ENCODE measurements around the gene MED16. TPM values are rescaled to one million over a fixed set of nuclear protein-coding genes. Genes with fewer than 3 reads are reported as not detected.

The MED16 gene
- total and polyA plus RNA-seq, 7 donors, result 30.7 to 66.5 (median 51.3) TPM

GRCh38 chr19:871446-872265, 21.3 kb downstream of the MED16 start:
- DNase-seq (peak in 1 of 2 donors; percentile 62), ATAC-seq (peak in 2 of 4 donors; percentile 38 to 40)
- H3K4me1 ChIP-seq, result no peaks in the 10 kb centered on the region
- H3K27ac ChIP-seq, result no peak overlapping the region
- H3K36me3 ChIP-seq (ENCODE audit: insufficient read depth in 1 of 2, low read depth in 1 of 2), result peaks cover 0 to 64% of the 10 kb centered on the region in 2 donors
- TF ChIP-seq, protein P1, sequence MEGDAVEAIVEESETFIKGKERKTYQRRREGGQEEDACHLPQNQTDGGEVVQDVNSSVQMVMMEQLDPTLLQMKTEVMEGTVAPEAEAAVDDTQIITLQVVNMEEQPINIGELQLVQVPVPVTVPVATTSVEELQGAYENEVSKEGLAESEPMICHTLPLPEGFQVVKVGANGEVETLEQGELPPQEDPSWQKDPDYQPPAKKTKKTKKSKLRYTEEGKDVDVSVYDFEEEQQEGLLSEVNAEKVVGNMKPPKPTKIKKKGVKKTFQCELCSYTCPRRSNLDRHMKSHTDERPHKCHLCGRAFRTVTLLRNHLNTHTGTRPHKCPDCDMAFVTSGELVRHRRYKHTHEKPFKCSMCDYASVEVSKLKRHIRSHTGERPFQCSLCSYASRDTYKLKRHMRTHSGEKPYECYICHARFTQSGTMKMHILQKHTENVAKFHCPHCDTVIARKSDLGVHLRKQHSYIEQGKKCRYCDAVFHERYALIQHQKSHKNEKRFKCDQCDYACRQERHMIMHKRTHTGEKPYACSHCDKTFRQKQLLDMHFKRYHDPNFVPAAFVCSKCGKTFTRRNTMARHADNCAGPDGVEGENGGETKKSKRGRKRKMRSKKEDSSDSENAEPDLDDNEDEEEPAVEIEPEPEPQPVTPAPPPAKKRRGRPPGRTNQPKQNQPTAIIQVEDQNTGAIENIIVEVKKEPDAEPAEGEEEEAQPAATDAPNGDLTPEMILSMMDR (IDR thresholded peaks at IDR 0.05), result no peak
- no peaks in the 10 kb centered on the region for H3K27me3 ChIP-seq (ENCODE audit: insufficient read depth in 3 of 3, low read length in 2 of 3)
- intact Hi-C loops (cut with DNase I), result no loop called here
- no peaks in the 10 kb centered on the region for H3K9me3 ChIP-seq
- 72 to 93% (median 89%) methylated on average over 20 to 24 of the region's 33 CpGs for WGBS, 3 donors
- no peak overlapping the region for H3K4me3 ChIP-seq

DNA sequence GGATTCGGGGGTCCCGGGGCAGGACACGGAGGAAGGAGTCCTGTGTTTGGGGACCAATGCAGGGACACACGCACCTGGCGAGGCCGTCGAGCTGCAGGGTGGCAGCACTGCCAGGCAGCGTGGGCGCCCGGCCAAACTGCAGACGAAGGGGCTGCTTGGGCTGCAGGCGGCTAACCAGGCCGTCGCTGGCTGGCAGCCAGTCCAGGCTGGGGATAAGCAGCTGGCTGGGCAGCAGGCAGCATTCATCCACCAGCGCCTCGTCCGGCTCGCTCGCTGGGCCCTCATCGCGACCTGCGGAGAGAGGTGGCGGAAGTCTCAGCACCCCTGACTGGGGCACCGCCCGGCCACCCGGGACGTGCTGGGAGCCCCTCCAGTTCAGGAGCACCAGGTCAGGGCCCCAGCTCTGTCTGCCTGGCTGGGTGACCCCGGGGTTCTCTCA, 22.0 kb downstream of the MED16 start:
- ATAC-seq, result peak in 2 of 4 donors; percentile 15 to 18

GRCh38 chr19:870314-870713, 22.7 kb downstream of the MED16 start:
- intact Hi-C loops (cut with DNase I), result no loop called here
- H3K36me3 ChIP-seq (ENCODE audit: insufficient read depth in 1 of 2, low read depth in 1 of 2), result peaks cover 0 to 62% of the 10 kb centered on the region in 2 donors
- no peak overlapping the region for H3K4me3 ChIP-seq
- ATAC-seq (no peak), DNase-seq (no peak)
- 92 to 94% (median 92%) methylated on average over 8 of the region's 8 CpGs for WGBS, 3 donors
- TF ChIP-seq, protein P1 (IDR thresholded peaks at IDR 0.05), result no peak
- H3K4me1 ChIP-seq, result no peaks in the 10 kb centered on the region
- H3K9me3 ChIP-seq, result no peaks in the 10 kb centered on the region
- H3K27ac ChIP-seq, result peak overlapping the region; percentile 23
- no peaks in the 10 kb centered on the region for H3K27me3 ChIP-seq (ENCODE audit: insufficient read depth in 3 of 3, low read length in 2 of 3)

More for the DNA sequence above, 22.0 kb downstream of the MED16 start:
- TF ChIP-seq, protein P1 (IDR thresholded peaks at IDR 0.05), result no peak
- WGBS, 3 donors, result 61 to 76% (median 74%) methylated on average over 25 to 28 of the region's 28 CpGs
- H3K27me3 ChIP-seq (ENCODE audit: insufficient read depth in 3 of 3, low read length in 2 of 3), result no peaks in the 10 kb centered on the region
- DNase-seq, result peak in 1 of 2 donors; percentile 78
- H3K9me3 ChIP-seq, result no peaks in the 10 kb centered on the region
- intact Hi-C loops (cut with DNase I), result no loop called here
- H3K27ac ChIP-seq, result no peak overlapping the region
- no peak overlapping the region for H3K4me3 ChIP-seq
- peaks cover 0 to 64% of the 10 kb centered on the region in 2 donors for H3K36me3 ChIP-seq (ENCODE audit: insufficient read depth in 1 of 2, low read depth in 1 of 2)
- H3K4me1 ChIP-seq, result no peaks in the 10 kb centered on the region

DNA sequence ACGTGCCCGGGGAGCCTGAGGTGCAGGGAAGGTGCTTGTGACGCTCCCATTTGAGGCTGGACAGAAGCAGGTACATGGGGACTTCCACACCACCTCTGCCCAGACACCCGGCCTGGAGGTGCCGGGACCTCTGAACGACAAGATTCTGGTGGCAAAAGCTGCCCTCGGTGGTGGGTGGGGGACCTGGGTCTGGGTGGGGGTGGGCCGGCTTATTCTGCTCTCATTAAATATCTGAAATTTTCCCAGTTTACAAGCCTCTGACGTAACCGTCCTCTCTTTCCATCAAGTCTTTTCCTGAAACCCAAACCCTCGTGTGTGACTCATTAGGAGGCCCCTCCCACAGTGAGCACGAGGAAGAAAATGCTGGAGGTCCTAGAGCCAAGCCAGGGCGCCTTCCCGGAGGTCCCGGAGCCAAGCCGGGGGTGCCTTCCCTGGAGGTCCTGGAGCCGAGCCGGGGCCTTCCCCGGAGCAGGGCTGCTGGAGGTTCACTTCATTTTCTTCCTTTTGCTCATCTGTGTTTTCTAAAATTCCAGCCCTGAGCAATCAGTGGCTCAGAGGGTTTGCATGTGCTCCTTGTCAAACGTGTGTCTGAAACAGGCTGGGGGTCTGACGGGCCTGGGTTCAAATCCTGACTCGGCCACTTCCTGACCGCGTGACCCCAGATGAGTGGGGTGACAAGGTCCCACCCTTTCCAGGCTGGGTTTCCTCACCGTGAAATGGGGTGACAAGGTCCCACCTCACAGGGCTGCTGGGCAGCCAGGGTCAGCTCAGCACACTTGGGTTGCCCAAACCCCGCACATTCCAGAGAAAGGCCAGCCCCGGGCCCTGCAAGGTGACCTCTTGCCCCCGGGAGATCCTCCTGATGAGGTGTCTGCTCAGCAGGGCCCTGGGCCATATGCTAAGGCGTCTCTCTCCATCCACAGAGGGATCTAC, 23.5 kb downstream of the MED16 start:
- DNase-seq, result peak; percentile 81 to 84
- H3K27ac ChIP-seq, result peak overlapping the region; percentile 36
- intact Hi-C loops (cut with DNase I), result no loop called here
- peak; percentile 13 to 40 (median 32) for ATAC-seq
- no peaks in the 10 kb centered on the region for H3K4me1 ChIP-seq
- no peaks in the 10 kb centered on the region for H3K27me3 ChIP-seq (ENCODE audit: insufficient read depth in 3 of 3, low read length in 2 of 3)
- TF ChIP-seq, protein P1 (IDR thresholded peaks at IDR 0.05), result no peak
- no peak overlapping the region for H3K4me3 ChIP-seq
- H3K36me3 ChIP-seq (ENCODE audit: insufficient read depth in 1 of 2, low read depth in 1 of 2), result peaks cover 0 to 54% of the 10 kb centered on the region in 2 donors
- no peaks in the 10 kb centered on the region for H3K9me3 ChIP-seq
- 77 to 81% (median 78%) methylated on average over 29 of the region's 29 CpGs for WGBS, 3 donors
